Endothelial cell of umbilical vein (primary cell): ENCODE results near the gene CCDC91. TPM values are rescaled to one million over a fixed set of nuclear protein-coding genes. Genes with fewer than 3 reads are reported as not detected.

Experiments used
- BruUV-seq: library from RNA; stranded (reverse); fragments of 400-500 nt; replicated peaks from 2 replicates; lab custom pipeline; 2021; lab: Mats Ljungman, UMichigan
- CTCF ChIA-PET: fragments of 300-600, 350-600 bp; sonication (Branson Sonifier 250); formaldehyde crosslinking; loops from one replicate; lab custom pipeline; 2021; ENCODE audit warnings: antibody characterized with exemption, inconsistent platforms; lab: Charles Lee
- POLR2A ChIA-PET: fragments of 300-600, 350-600 bp; sonication (Branson Sonifier 250); formaldehyde crosslinking; loops from one replicate; lab custom pipeline; 2021; ENCODE audit warnings: antibody characterized with exemption, inconsistent platforms; lab: Charles Lee
- DNase-seq: peaks from one replicate; pipeline ENCODE4 v3.0.0-alpha.2; 2011; ENCODE audit warnings: low read depth, low spot score
- FAIRE-seq: peaks from 2 replicates; lab custom pipeline; 2011; peaks lifted over from hg19 to GRCh38; lab: Jason Lieb, UNC
- H2AFZ ChIP-seq: 2 replicates; pipeline ENCODE4 v1.6.0; 2012; ENCODE audit warnings: low read depth, low read length, control low read depth, inconsistent platforms
- H3K27ac ChIP-seq: 2 replicates; pipeline ENCODE4 v1.5.1; 2011; ENCODE audit warnings: low read depth, mild to moderate bottlenecking, control low read depth, low read length, moderate library complexity; ENCODE audit not compliant: insufficient read depth
- H3K27me3 ChIP-seq, 2 experiments: 2 replicates each; pipeline versions ENCODE4 v1.6.0 to v1.6.1; 2011; ENCODE audit warnings: low read length in 2 of 2, mixed read lengths in 1 of 2; ENCODE audit not compliant: control insufficient read depth in 2 of 2, insufficient read depth in 2 of 2
- H3K36me3 ChIP-seq, 2 experiments: 2 replicates in 1 of 2; 3 replicates in 1 of 2; pipeline ENCODE4 v1.5.1; 2011; ENCODE audit warnings: low read length in 2 of 2, mild to moderate bottlenecking in 1 of 2, moderate library complexity in 1 of 2; ENCODE audit not compliant: control insufficient read depth in 2 of 2, insufficient read depth in 2 of 2; ENCODE audit errors: extremely low read depth in 1 of 2
- H3K4me1 ChIP-seq: 3 replicates; pipeline ENCODE4 v1.5.1; 2011; ENCODE audit warnings: mild to moderate bottlenecking, low read length; ENCODE audit not compliant: control insufficient read depth, insufficient read depth; ENCODE audit errors: extremely low read depth
- H3K4me2 ChIP-seq: 2 replicates; pipeline ENCODE4 v1.6.1; 2011; ENCODE audit warnings: low read length, control low read depth, mixed read lengths; ENCODE audit not compliant: insufficient read depth
- H3K4me3 ChIP-seq, 3 experiments: fragments of 200-600 bp in 1 of 3; sonication (generic), shearing (Covaris generic) in 1 of 3; replicated peaks in 1 of 3; 2 replicates each; pipeline ENCODE4 v1.5.1; 2011 to 2016; ENCODE audit warnings: control low read depth in 3 of 3, low read length in 3 of 3, mild to moderate bottlenecking in 2 of 3, inconsistent platforms in 1 of 3, low read depth in 1 of 3, moderate library complexity in 1 of 3; ENCODE audit not compliant: insufficient read depth in 1 of 3
- H3K79me2 ChIP-seq: 2 replicates; pipeline ENCODE4 v1.6.0; 2012; ENCODE audit warnings: low read length, inconsistent platforms; ENCODE audit not compliant: control insufficient read depth, insufficient read depth
- H3K9ac ChIP-seq: replicated peaks from 2 replicates; pipeline ENCODE3; 2011; ENCODE audit warnings: low read length, control low read depth; ENCODE audit not compliant: insufficient read depth; ENCODE audit errors: extremely low read depth
- H3K9me1 ChIP-seq: replicated peaks from 3 replicates; pipeline ENCODE4 v1.6.0; 2011; ENCODE audit warnings: mild to moderate bottlenecking, low read length; ENCODE audit not compliant: control insufficient read depth, insufficient read depth; ENCODE audit errors: extremely low read depth
- H3K9me3 ChIP-seq: replicated peaks from 2 replicates; pipeline ENCODE4 v1.5.1; 2012; ENCODE audit warnings: low read length, inconsistent platforms; ENCODE audit not compliant: control insufficient read depth, insufficient read depth
- H4K20me1 ChIP-seq: replicated peaks from 2 replicates; pipeline ENCODE3; 2011; ENCODE audit warnings: mild to moderate bottlenecking, low read length; ENCODE audit not compliant: control insufficient read depth, insufficient read depth; ENCODE audit errors: extremely low read depth
- CTCF ChIP-seq, 2 donors: IDR thresholded peaks; 1 replicate in 1 of 2; 2 replicates in 1 of 2; pipeline ENCODE4 v1.5.1; 2011; ENCODE audit warnings: low read length in 2 of 2, mild to moderate bottlenecking in 2 of 2, moderate library complexity in 2 of 2, control low read depth in 1 of 2, inconsistent platforms in 1 of 2, low read depth in 1 of 2; ENCODE audit not compliant: insufficient read depth in 1 of 2; ENCODE audit errors: extremely low read depth in 1 of 2
- EZH2 ChIP-seq: IDR thresholded peaks from 2 replicates; pipeline ENCODE4 v1.6.1; 2012; ENCODE audit warnings: borderline replicate concordance, low read depth, mild to moderate bottlenecking, moderate library complexity, low read length, inconsistent platforms; ENCODE audit not compliant: severe bottlenecking
- FOS ChIP-seq: IDR thresholded peaks from 2 replicates; pipeline ENCODE4 v1.6.1; 2011; ENCODE audit warnings: mild to moderate bottlenecking, low read length, moderate library complexity, borderline replicate concordance; ENCODE audit not compliant: insufficient read depth
- GATA2 ChIP-seq: IDR thresholded peaks from 2 replicates; pipeline ENCODE4 v1.7.0; 2011; ENCODE audit warnings: low read depth, mild to moderate bottlenecking, moderate library complexity, mixed read lengths, low read length; ENCODE audit not compliant: insufficient read length, insufficient read depth
- JUN ChIP-seq: IDR thresholded peaks from 2 replicates; pipeline ENCODE4 v1.6.1; 2011; ENCODE audit warnings: borderline replicate concordance, low read depth; ENCODE audit not compliant: insufficient read length, insufficient read depth
- MAX ChIP-seq: IDR thresholded peaks from 2 replicates; pipeline ENCODE4 v1.6.1; 2011; ENCODE audit not compliant: insufficient read depth, insufficient read length
- MYC ChIP-seq: IDR thresholded peaks from one replicate; pipeline ENCODE4 v1.6.1; 2011; ENCODE audit warnings: mild to moderate bottlenecking, low read depth, low read length
- POLR2A ChIP-seq: IDR thresholded peaks from 2 replicates; pipeline ENCODE4 v1.6.1; 2012; ENCODE audit warnings: low read depth, mild to moderate bottlenecking, control low read depth, low read length
- POLR2AphosphoS5 ChIP-seq: IDR thresholded peaks from 2 replicates; pipeline ENCODE4 v1.6.1; 2012; ENCODE audit warnings: low read depth, mild to moderate bottlenecking, control low read depth, low read length, moderate library complexity; ENCODE audit not compliant: insufficient read depth
- dilution Hi-C: fragments of 300-500 bp; cut with MboI; formaldehyde crosslinking; loops from one replicate; pipeline ENCODE4 v1.15.0; 2019; ENCODE audit warnings: low sequenced_read_pairs; ENCODE audit not compliant: extremely low pct_ligation_motif_present
- intact Hi-C: fragments of 100-400 bp; cut with micrococcal nuclease; formaldehyde crosslinking; loops from one replicate; pipeline ENCODE4 v1.10.0; 2022
- polyA plus RNA-seq, 4 experiments: library from polyadenylated mRNA; depleted of rRNA in 3 of 4; stranded (reverse) in 3 of 4; unstranded in 1 of 4; fragments of >200 nt; gene quantifications; 2 replicates each; pipeline versions ENCODE4 v1.2.1 to v1.2.3, GENCODE V29; 2011 to 2012; ENCODE audit warnings: missing spikeins in 1 of 4
- total RNA-seq: library from RNA; stranded (reverse); gene quantifications from 2 replicates; pipeline ENCODE4 v1.2.3, GENCODE V29; 2021

Gene CCDC91
- total and polyA plus RNA-seq, 2 donors (not counting 3 experiments of a cell fraction or from before 2014, with no cell fraction given), result 3.8 to 10.5 TPM

DNA sequence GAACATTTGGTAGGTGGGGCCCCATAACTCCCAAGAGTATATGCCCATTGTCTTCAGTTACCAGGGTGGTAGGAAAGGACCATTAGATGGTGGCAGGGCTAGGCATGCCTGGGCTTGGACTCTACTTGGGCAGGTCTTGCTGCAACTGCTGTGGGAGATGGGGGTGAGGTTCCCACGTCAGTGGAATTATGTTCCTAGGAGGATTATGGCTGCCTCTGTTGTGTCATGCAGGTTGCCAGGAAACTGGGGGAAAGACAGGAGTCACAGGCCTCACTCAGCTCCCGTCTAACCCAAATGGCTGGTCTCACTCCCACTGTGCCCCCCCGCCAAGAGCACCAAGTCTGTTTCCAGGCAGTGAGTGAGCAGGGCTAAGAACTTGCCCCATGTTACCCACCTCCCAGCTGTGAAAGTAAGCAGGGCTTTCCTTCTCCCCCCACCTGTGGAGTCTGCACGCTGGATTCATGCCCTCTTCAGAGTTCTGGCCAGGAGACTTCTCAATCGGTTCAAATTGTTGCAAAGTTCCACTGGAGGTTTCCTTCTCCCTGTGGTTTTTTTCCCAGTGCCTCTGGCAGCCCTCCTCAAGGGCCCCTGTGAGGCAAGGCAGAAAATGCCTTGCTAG, 337.5 kb downstream of the CCDC91 start:
- Histone ChIP-seq H3K9me3 (no peaks in the 10 kb centered on the region), H3K4me1 (no peaks in the 10 kb centered on the region), H3K4me3 (no peak overlapping the region), H4K20me1 (no peaks in the 10 kb centered on the region), H3K79me2 (no peaks in the 10 kb centered on the region), H3K9ac (no peak overlapping the region), H3K4me2 (no peak overlapping the region), H3K27me3 (no peaks in the 10 kb centered on the region), H2AFZ (no peak overlapping the region), H3K9me1 (no peaks in the 10 kb centered on the region), H3K36me3 (no peaks in the 10 kb centered on the region), H3K27ac (no peak overlapping the region)
- intact Hi-C loops, result no loop called here
- dilution Hi-C loops, result no loop called here
- no TSS peak for BruUV-seq
- no peak for TF ChIP-seq GATA2
- no peak for TF ChIP-seq MAX
- no peak for TF ChIP-seq MYC
- TF ChIP-seq FOS, result no peak
- no peak for TF ChIP-seq CTCF (IDR thresholded peaks at IDR 0.05; ENCODE audit: extremely low read depth in 1 of 2, insufficient read depth in 1 of 2, low read depth in 1 of 2, low read length in 2 of 2)
- TF ChIP-seq JUN, result no peak
- no peak for TF ChIP-seq POLR2AphosphoS5
- no peak for TF ChIP-seq POLR2A
- no peak for TF ChIP-seq EZH2
- CTCF ChIA-PET, result no interaction called here
- POLR2A ChIA-PET, result no interaction called here
- DNase-seq, result no peak
- FAIRE-seq, result no peak
